Small intestine (tissue), 7 donors: ENCODE results near the gene DPP6. TPM values are rescaled to one million over a fixed set of nuclear protein-coding genes. Genes with fewer than 3 reads are reported as not detected.

ENCODE experiments used
- DNase-seq, 2 donors: peaks; one replicate each; pipeline versions ENCODE4 v3.0.0 to v3.0.0-alpha.2; 2013
- FAIRE-seq: peaks from 2 replicates; lab custom pipeline; 2012; peaks lifted over from hg19 to GRCh38; lab: Jason Lieb, UNC
- H3K27ac ChIP-seq, 3 donors: one replicate each; pipeline ENCODE4 v1.5.1; 2013; ENCODE audit warnings: low read length in 2 of 3, mild to moderate bottlenecking in 2 of 3, control low read depth in 1 of 3, inconsistent platforms in 1 of 3, low read depth in 1 of 3, moderate library complexity in 1 of 3
- H3K27me3 ChIP-seq, 3 donors: one replicate each; pipeline ENCODE4 v1.6.1; 2013; ENCODE audit warnings: low read length in 3 of 3, inconsistent platforms in 1 of 3; ENCODE audit not compliant: control insufficient read depth in 3 of 3, insufficient read depth in 3 of 3
- H3K36me3 ChIP-seq, 3 donors: one replicate each; pipeline ENCODE4 v1.6.1; 2013; ENCODE audit warnings: low read length in 3 of 3, inconsistent platforms in 1 of 3, low read depth in 1 of 3, mild to moderate bottlenecking in 1 of 3, moderate library complexity in 1 of 3; ENCODE audit not compliant: control insufficient read depth in 3 of 3, insufficient read depth in 2 of 3
- H3K4me1 ChIP-seq, 3 donors: one replicate each; pipeline ENCODE4 v1.6.1; 2013; ENCODE audit warnings: low read length in 2 of 3, inconsistent platforms in 1 of 3, low read depth in 1 of 3, mild to moderate bottlenecking in 1 of 3, moderate library complexity in 1 of 3; ENCODE audit not compliant: control insufficient read depth in 3 of 3, insufficient read depth in 2 of 3
- H3K4me3 ChIP-seq, 3 donors: one replicate each; pipeline ENCODE4 v1.5.1; 2013; ENCODE audit warnings: low read length in 3 of 3, control low read depth in 1 of 3, inconsistent platforms in 1 of 3, low read depth in 1 of 3, mild to moderate bottlenecking in 1 of 3, moderate library complexity in 1 of 3
- H3K9me3 ChIP-seq, 2 donors: one replicate each; pipeline ENCODE4 v1.6.1; 2013; ENCODE audit warnings: low read depth in 1 of 2, low read length in 1 of 2; ENCODE audit not compliant: control insufficient read depth in 2 of 2, insufficient read depth in 1 of 2
- WGBS, 3 donors: extraction: QIAGEN DNeasy Blood & Tissue Kit; methylation state at CpG; one replicate each; pipeline ENCODE4 v1.1.7; 2013; 5-methylcytosine and 5-hydroxymethylcytosine counted together
- polyA plus RNA-seq, 4 donors: library from polyadenylated mRNA; stranded (reverse) in 3 of 4; unstranded in 1 of 4; fragments of 200-250 nt in 3 of 4; fragments of 120-200 nt in 1 of 4; gene quantifications; one replicate each; pipeline versions ENCODE4 v1.2.1 to v1.2.3, GENCODE V29; 2013
- donor health status: healthy with polysubstance abuse.
- donor health status: control.
- donor health status: control.
- donor health status: Bipolar disorder and iron deficiency.
- donor health status: healthy.

The DPP6 gene
- polyA plus RNA-seq, 4 donors, result 0.80 to 1.8 TPM; not detected in 2

DNA sequence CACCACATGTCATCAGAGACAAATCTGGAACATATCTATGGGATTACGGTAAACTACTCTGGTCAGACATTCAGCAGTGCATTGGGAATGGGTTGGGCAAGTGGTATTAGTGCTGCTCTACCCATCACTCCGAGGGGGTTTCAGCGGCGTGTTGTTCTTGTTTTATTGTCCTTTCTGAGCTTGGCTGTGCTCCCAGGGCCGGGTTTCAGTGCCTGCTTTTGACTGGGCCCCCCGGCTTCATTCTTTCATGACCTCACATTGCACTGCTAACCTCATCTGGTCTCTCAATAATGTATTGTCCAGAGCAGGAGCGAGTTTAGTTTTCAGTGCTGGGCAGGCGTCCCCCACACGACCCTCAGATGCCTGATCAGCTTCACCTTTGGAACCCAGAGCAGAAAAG, 586.1 kb downstream of the DPP6 start:
- DNase-seq (no peak), FAIRE-seq (no peak)
- no peak overlapping the region for H3K27ac ChIP-seq
- H3K36me3 ChIP-seq, result no peaks in the 10 kb centered on the region
- H3K27me3 ChIP-seq, result no peaks in the 10 kb centered on the region
- WGBS, 3 donors, result 61 to 70% (median 63%) methylated on average over 9 of the region's 9 CpGs
- no peaks in the 10 kb centered on the region for H3K4me1 ChIP-seq
- H3K4me3 ChIP-seq, result no peak overlapping the region
- peaks cover 0 to 21% of the 10 kb centered on the region in 2 donors for H3K9me3 ChIP-seq

DNA sequence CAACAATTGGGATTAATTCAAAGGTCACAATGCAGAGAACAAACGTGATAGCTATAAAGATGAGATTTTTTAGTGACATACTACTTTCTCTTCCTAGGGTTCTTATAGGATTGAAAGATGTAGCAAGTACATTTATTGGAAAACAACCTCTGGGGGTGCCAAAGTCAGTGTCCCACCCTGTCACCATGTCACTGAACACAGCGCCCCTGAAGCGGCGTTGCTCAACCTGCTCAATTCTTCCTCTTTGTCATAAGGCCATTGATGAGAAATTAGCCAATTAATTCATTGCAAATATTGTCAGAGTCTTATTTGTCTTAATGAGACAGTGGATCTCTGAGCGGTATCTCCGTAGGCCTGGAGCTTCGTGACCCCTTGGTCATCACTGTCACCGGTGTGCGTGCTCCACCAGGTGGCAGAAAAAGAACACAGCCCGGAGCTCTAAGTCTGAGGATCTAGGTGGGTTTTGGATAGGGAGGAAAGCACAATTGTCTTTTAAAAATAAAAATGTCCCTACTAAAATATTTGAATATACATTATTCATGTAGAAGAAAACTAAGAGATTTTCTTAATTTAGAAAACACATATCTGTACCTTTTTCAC, 588.2 kb downstream of the DPP6 start:
- Histone ChIP-seq H3K4me1 (no peaks in the 10 kb centered on the region), H3K4me3 (no peak overlapping the region), H3K27me3 (no peaks in the 10 kb centered on the region), H3K9me3 (peaks cover 0 to 16% of the 10 kb centered on the region in 2 donors), H3K27ac (no peak overlapping the region), H3K36me3 (no peaks in the 10 kb centered on the region)
- no peak for FAIRE-seq
- 52% methylated on average over 10 of the region's 10 CpGs for WGBS, 3 donors
- DNase-seq, result no peak

DNA sequence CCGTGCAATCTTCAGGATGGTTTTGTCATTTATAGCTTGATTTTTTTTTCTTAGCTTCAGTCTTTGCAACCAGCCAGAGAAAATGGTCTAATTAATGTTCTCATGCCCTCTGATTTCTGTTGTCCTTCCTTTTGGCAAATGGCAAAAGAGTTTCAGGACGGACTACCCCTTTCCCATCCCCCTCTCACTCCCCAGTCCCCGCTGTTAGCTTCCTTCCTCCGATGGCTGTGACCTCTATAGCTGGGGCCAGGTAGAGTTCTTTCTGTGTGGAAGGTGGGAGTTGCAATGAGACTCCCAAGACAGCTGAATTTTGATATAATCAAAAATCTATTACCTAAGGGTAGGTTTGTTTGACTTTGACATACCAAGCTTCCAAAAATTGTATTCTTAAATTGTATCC, 588.7 kb downstream of the DPP6 start:
- H3K4me1 ChIP-seq, result no peaks in the 10 kb centered on the region
- FAIRE-seq, result no peak

DNA sequence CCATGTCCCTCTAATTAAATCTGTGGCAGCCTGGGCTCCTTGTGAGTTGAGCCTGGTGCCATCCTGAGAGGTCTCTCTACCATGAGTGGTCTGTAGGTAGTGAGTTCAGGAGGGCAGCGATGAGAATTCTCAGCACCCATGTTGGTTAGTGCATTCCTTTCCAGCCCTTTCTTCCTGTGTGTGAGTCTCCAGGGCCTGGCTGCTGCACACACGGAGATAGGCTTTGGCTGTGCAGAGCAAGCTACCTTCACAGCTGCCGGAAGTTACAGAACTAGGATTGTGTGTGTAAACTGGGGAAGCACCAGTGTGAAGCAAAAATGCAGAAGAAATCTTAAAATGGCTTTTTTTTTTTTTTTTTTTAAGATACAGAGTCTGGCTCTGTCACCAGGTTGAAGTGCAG, 592.2 kb downstream of the DPP6 start:
- H3K27me3 ChIP-seq, result no peaks in the 10 kb centered on the region
- no peaks in the 10 kb centered on the region for H3K36me3 ChIP-seq
- H3K27ac ChIP-seq, result no peak overlapping the region
- DNase-seq, result no peak
- H3K4me3 ChIP-seq, result no peak overlapping the region
- peaks cover 0 to under 1% of the 10 kb centered on the region in 2 donors for H3K9me3 ChIP-seq
- no peaks in the 10 kb centered on the region for H3K4me1 ChIP-seq
- no peak for FAIRE-seq
- WGBS, 3 donors, result 74 to 88% (median 83%) methylated on average over 3 of the region's 3 CpGs

More for the DNA sequence above, 588.7 kb downstream of the DPP6 start:
- no peak for DNase-seq
- WGBS, 3 donors, result 60 to 73% (median 66%) methylated on average over 4 of the region's 4 CpGs
- H3K9me3 ChIP-seq, result peaks cover 0 to 14% of the 10 kb centered on the region in 2 donors
- H3K27me3 ChIP-seq, result no peaks in the 10 kb centered on the region
- H3K27ac ChIP-seq, result no peak overlapping the region
- H3K4me3 ChIP-seq, result no peak overlapping the region
- H3K36me3 ChIP-seq, result no peaks in the 10 kb centered on the region

DNA sequence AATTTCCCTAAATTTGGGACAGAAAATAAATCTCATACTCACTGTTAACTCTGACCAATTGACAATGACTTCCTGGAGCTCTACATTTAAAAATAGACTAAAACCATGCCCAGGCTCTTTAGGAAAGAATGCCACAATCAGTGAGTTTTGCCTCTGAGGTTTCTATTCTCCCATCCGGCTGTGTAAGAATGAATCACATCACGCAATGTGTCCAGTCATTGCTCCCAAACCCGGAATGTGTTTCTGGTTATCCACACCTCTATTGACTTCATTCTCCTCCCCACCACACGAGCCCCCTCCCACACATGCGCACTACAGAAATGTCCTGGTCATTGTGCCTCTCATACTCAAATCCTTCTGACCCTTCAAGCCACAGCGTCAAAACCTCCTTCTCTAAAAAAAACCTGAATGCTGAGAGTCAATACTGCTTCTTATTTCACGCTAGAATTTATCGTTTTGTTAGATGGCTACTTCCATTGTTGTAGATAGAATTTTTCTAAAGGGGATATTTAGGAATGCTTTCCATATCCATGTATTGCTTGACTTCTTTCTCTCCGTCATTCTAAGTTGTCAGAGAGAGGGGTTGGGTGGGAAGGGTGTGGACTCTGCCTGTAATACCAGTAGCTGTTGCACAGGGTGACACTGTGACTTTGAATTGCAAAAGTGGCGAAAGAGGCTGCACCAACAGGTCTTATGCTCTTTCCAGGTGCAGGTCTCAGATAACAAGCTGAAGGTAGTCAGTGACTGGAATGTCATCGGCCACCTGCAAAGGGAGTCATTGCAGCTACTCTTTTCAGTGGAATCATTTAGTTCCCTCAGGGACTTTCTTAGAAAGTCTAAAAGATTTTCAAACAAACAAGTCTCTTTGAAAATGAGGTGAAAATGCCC, 594.2 kb downstream of the DPP6 start:
- 86 to 89% (median 87%) methylated on average over 11 of the region's 11 CpGs for WGBS, 3 donors
- Histone ChIP-seq H3K27me3 (no peaks in the 10 kb centered on the region), H3K27ac (no peak overlapping the region), H3K9me3 (peaks cover 0 to 10% of the 10 kb centered on the region in 2 donors), H3K36me3 (no peaks in the 10 kb centered on the region), H3K4me3 (no peak overlapping the region), H3K4me1 (no peaks in the 10 kb centered on the region)
- DNase-seq (no peak), FAIRE-seq (no peak)

DNA sequence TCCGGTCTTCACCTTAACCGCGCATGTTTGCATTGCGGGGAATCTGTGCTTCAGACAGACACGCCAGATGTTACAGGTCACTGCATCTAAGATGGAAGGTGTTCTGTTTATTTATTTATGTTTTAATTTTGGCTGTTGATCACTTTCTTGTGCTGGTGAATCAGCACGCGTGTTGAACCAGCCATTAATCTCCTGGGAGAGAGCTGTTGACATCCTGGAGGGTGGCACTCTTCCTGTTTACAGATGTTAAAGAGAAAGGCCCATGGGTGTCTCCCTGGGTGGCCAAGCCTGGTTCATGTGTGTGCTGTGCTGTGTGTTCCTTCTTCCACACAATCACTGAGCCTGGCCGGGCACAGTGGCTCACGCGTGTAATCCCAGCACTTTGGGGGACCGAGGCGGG, 595.4 kb downstream of the DPP6 start:
- FAIRE-seq (no peak), DNase-seq (no peak)
- WGBS, 3 donors, result 75 to 93% (median 89%) methylated on average over 12 of the region's 12 CpGs

DNA sequence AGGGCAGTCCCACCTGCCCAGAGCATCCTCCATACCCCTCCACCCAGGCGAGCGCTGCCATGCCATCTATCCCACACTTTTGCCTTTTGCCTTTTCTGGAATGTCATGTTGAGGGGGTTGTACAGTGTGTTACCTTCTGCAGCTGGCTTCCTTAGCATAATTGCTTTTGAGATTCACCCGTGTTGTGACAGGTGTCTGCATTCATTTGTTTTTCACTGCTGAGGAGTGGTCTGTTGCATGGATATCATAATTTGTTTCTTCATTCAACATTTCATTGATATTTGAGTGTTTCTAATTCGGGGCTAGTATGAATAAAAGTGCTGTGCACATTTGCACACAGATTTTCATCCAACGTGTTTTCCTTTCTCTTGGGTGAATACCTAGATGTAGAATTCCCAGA, 596.8 kb downstream of the DPP6 start:
- FAIRE-seq (no peak), DNase-seq (no peak)
- WGBS, 3 donors, result 60 to 80% (median 64%) methylated on average over 5 of the region's 5 CpGs
- no peaks in the 10 kb centered on the region for H3K27me3 ChIP-seq
- H3K9me3 ChIP-seq, result peaks cover 0 to 21% of the 10 kb centered on the region in 2 donors
- no peaks in the 10 kb centered on the region for H3K36me3 ChIP-seq
- no peak overlapping the region for H3K27ac ChIP-seq
- H3K4me3 ChIP-seq, result no peak overlapping the region
- H3K4me1 ChIP-seq, result no peaks in the 10 kb centered on the region

More for the DNA sequence above, 595.4 kb downstream of the DPP6 start:
- Histone ChIP-seq H3K36me3 (no peaks in the 10 kb centered on the region), H3K4me3 (no peak overlapping the region), H3K27me3 (no peaks in the 10 kb centered on the region), H3K9me3 (peaks cover 0 to 16% of the 10 kb centered on the region in 2 donors), H3K4me1 (no peaks in the 10 kb centered on the region), H3K27ac (no peak overlapping the region)

DNA sequence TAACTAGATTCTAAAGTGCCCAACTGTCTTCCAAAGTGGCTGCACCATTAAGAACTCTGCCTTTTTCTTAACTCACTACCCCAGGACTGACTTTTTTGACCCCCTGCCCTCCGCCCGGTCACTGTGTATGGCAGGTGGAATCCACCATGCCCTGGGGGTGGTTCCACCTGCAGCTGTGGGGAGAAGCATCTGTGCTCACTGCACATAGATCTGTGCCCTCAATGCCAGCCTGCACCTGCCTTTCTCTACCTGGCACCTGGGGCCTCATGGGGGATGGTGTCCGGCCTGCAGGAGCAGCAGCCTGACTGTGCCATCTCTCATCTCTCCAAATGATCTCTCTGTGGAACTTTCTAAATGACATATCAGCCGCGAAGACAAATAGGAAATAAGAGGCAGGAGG, 597.2 kb downstream of the DPP6 start:
- Histone ChIP-seq H3K36me3 (no peaks in the 10 kb centered on the region), H3K27me3 (no peaks in the 10 kb centered on the region), H3K4me3 (no peak overlapping the region), H3K9me3 (peaks cover 0 to 21% of the 10 kb centered on the region in 2 donors), H3K4me1 (no peaks in the 10 kb centered on the region), H3K27ac (no peak overlapping the region)
- FAIRE-seq, result no peak
- WGBS, 3 donors, result 71 to 90% (median 78%) methylated on average over 5 of the region's 5 CpGs
- no peak for DNase-seq
